IMR-90 (cell line): ENCODE data around the gene MSANTD7. TPM values are rescaled to one million over a fixed set of nuclear protein-coding genes. Genes with fewer than 3 reads are reported as not detected.

ENCODE experiments used
- ATAC-seq: fragments of 200-7000 bp; cut with Tn5 transposase; 2 replicates; pipeline ENCODE4 v1.9.1; 2020; ENCODE audit warnings: low read depth, mild to moderate bottlenecking, moderate library complexity
- BruUV-seq: library from RNA; stranded (reverse); fragments of 400-500 nt; replicated peaks from 2 replicates; lab custom pipeline; 2021; lab: Mats Ljungman, UMichigan
- CTCF ChIA-PET: fragments of 300-600 bp; formaldehyde crosslinking; extraction: SDS; loops from one replicate; lab custom pipeline; 2021; ENCODE audit warnings: antibody characterized with exemption; lab: Yijun Ruan, JAX
- POLR2A ChIA-PET: fragments of 300-600 bp; sonication (Branson Sonifier 250); formaldehyde crosslinking; loops from one replicate; lab custom pipeline; 2022; ENCODE audit warnings: antibody characterized with exemption; ENCODE audit not compliant: unreplicated experiment; lab: Charles Lee
- DNase-seq: peaks from one replicate; pipeline ENCODE4 v3.0.0; 2013
- H2AFZ ChIP-seq: replicated peaks from 2 replicates; pipeline ENCODE3; 2013; ENCODE audit warnings: low read length, mild to moderate bottlenecking; ENCODE audit not compliant: poor library complexity
- H2AK5ac ChIP-seq: 2 replicates; pipeline ENCODE4 v1.6.1; 2013; ENCODE audit warnings: low read depth, low read length, inconsistent platforms
- H2AK9ac ChIP-seq: replicated peaks from 2 replicates; pipeline ENCODE3; 2013; ENCODE audit warnings: mild to moderate bottlenecking, low read depth, low read length, moderate library complexity; ENCODE audit not compliant: poor library complexity
- H2BK120ac ChIP-seq: 2 replicates; pipeline ENCODE4 v1.6.1; 2013; ENCODE audit warnings: low read depth, low read length, inconsistent platforms
- H2BK15ac ChIP-seq: 3 replicates; pipeline ENCODE4 v1.6.1; 2013; ENCODE audit warnings: low read depth, low read length, inconsistent platforms
- H2BK20ac ChIP-seq: 2 replicates; pipeline ENCODE4 v1.6.1; 2013; ENCODE audit warnings: low read depth, mild to moderate bottlenecking, inconsistent platforms, low read length, moderate library complexity
- H2BK5ac ChIP-seq: 2 replicates; pipeline ENCODE4 v1.6.1; 2013; ENCODE audit warnings: mild to moderate bottlenecking, low read depth, low read length, inconsistent platforms; ENCODE audit not compliant: poor library complexity, severe bottlenecking
- H3K14ac ChIP-seq: replicated peaks from 2 replicates; pipeline ENCODE4 v1.6.1; 2013; ENCODE audit warnings: low read depth, low read length, inconsistent platforms
- H3K18ac ChIP-seq: 2 replicates; pipeline ENCODE4 v1.6.1; 2013; ENCODE audit warnings: low read depth, low read length, control low read depth
- H3K23ac ChIP-seq: 2 replicates; pipeline ENCODE4 v1.6.1; 2013; ENCODE audit warnings: low read depth, low read length, inconsistent platforms
- H3K27ac ChIP-seq: 2 replicates; pipeline ENCODE4 v1.5.1; 2013; ENCODE audit warnings: mild to moderate bottlenecking, control low read depth, low read length; ENCODE audit not compliant: insufficient read depth
- H3K27me3 ChIP-seq: 2 replicates; pipeline ENCODE4 v1.6.1; 2013; ENCODE audit warnings: low read length; ENCODE audit not compliant: control insufficient read depth, insufficient read depth
- H3K36me3 ChIP-seq: 2 replicates; pipeline ENCODE4 v1.6.1; 2013; ENCODE audit warnings: low read length, mixed read lengths; ENCODE audit not compliant: control insufficient read depth, insufficient read depth
- H3K4ac ChIP-seq: 2 replicates; pipeline ENCODE4 v1.6.1; 2013; ENCODE audit warnings: low read depth, low read length, inconsistent platforms
- H3K4me1 ChIP-seq: 2 replicates; pipeline ENCODE4 v1.6.1; 2013; ENCODE audit warnings: low read length, mixed read lengths; ENCODE audit not compliant: control insufficient read depth, insufficient read depth
- H3K4me2 ChIP-seq: 2 replicates; pipeline ENCODE4 v1.6.1; 2013; ENCODE audit warnings: low read depth, mild to moderate bottlenecking, control low read depth, low read length, moderate library complexity
- H3K4me3 ChIP-seq: 2 replicates; pipeline ENCODE4 v1.5.1; 2013; ENCODE audit warnings: low read depth, mild to moderate bottlenecking, control low read depth, low read length, moderate library complexity; ENCODE audit not compliant: insufficient read depth
- H3K56ac ChIP-seq: 2 replicates; pipeline ENCODE4 v1.6.1; 2013; ENCODE audit warnings: low read length, inconsistent platforms; ENCODE audit not compliant: insufficient read depth; ENCODE audit errors: extremely low read depth
- H3K79me1 ChIP-seq, 2 experiments: 2 replicates each; pipeline ENCODE4 v1.6.1; 2013; ENCODE audit warnings: low read length in 2 of 2, inconsistent platforms in 1 of 2, low read depth in 1 of 2
- H3K9ac ChIP-seq: 2 replicates; pipeline ENCODE4 v1.6.1; 2013; ENCODE audit warnings: low read depth, low read length, control low read depth
- H3K9me1 ChIP-seq: 2 replicates; pipeline ENCODE4 v1.6.1; 2013; ENCODE audit warnings: low read length, inconsistent platforms; ENCODE audit not compliant: insufficient read depth
- H3K9me3 ChIP-seq: 2 replicates; pipeline ENCODE4 v1.6.1; 2013; ENCODE audit warnings: low read length; ENCODE audit not compliant: control insufficient read depth, insufficient read depth
- H4K20me1 ChIP-seq: 2 replicates; pipeline ENCODE4 v1.6.1; 2013; ENCODE audit warnings: low read length, inconsistent platforms; ENCODE audit not compliant: insufficient read depth
- H4K5ac ChIP-seq: 2 replicates; pipeline ENCODE4 v1.6.1; 2013; ENCODE audit warnings: mild to moderate bottlenecking, low read depth, low read length, control low read depth
- H4K8ac ChIP-seq, 2 experiments: 2 replicates each; pipeline ENCODE4 v1.6.1; 2013; ENCODE audit warnings: low read depth in 2 of 2, low read length in 2 of 2, control low read depth in 1 of 2, inconsistent platforms in 1 of 2
- H4K91ac ChIP-seq: 2 replicates; pipeline ENCODE4 v1.6.1; 2013; ENCODE audit warnings: low read depth, low read length, inconsistent platforms; ENCODE audit not compliant: insufficient read depth
- CEBPB ChIP-seq: IDR thresholded peaks from 2 replicates; pipeline ENCODE4 v1.6.1; 2012; ENCODE audit warnings: low read depth, low read length, improper control_type of control experiment
- WGBS, 2 experiments: methylation state at CpG; one replicate each; pipeline versions ENCODE4 v1.1.5 to v1.1.7; 2013; ENCODE audit warnings: missing lambda C conversion rate in 2 of 2; ENCODE audit not compliant: insufficient read length in 1 of 2; ENCODE audit errors: extremely low coverage in 2 of 2; 5-methylcytosine and 5-hydroxymethylcytosine counted together
- dilution Hi-C: fragments of 300-500 bp; cut with HindIII; formaldehyde crosslinking; loops from one replicate; pipeline ENCODE4 v1.14.3; 2018; ENCODE audit warnings: low sequenced_read_pairs; ENCODE audit not compliant: unreplicated experiment
- in situ Hi-C: fragments of 300-500 bp; cut with MboI; formaldehyde crosslinking; loops from 3 replicates; pipeline ENCODE4 v1.14.3; 2019; ENCODE audit warnings: low sequenced_read_pairs, inconsistent platforms, mixed read lengths
- intact Hi-C: fragments of 100-400 bp; cut with micrococcal nuclease; formaldehyde crosslinking; loops from 2 replicates; pipeline ENCODE4 v1.10.0; 2022
- polyA plus RNA-seq, 3 experiments: library from polyadenylated mRNA; depleted of rRNA; stranded (reverse); fragments of >200 nt; gene quantifications; 2 replicates each; pipeline ENCODE4 v1.2.3, GENCODE V29; 2012; ENCODE audit warnings: low replicate concordance in 1 of 3
- total RNA-seq: library from RNA; depleted of rRNA; stranded (reverse); fragments of >200 nt; gene quantifications from 2 replicates; pipeline ENCODE4 v1.2.3, GENCODE V29; 2012
- TF ChIP-seq, protein P1 (sequence below): fragments of 150-350 bp; IDR thresholded peaks from 2 replicates; pipeline ENCODE4 v1.6.1; 2017; ENCODE audit warnings: mild to moderate bottlenecking, antibody characterized with exemption, low read length, low read depth

The MSANTD7 gene
- total and polyA plus RNA-seq, 2 of the 4 experiments (the other 2 are of a cell fraction): 4.7 to 16.0 TPM

DNA sequence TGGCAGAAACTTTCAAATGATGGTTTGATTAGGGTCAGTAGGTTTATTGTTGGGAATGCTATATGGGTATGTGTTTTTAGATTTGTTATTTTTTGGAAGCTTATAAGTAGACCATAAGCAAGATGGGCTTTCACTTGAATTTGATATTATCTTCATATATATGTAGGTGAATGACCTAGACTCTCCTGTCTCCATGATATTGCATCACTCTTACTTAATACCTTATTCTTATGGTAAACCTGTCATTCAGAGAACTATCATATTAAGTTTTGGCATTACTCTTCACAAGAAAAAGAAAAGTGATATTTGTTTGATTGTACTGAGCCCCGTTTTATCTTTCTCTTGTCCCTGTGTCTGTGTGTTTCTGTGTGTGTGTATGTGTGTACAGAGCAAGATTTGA lies 17.3 kb downstream of the MSANTD7 start:
- ATAC-seq (no peak), DNase-seq (no peak)
- H3K56ac ChIP-seq: no peak overlapping the region
- intact Hi-C loops: no loop called here
- H3K14ac ChIP-seq: no peak overlapping the region
- H3K9ac ChIP-seq: no peak overlapping the region
- H4K91ac ChIP-seq: no peak overlapping the region
- in situ Hi-C loops: no loop called here
- no peak overlapping the region for H2BK20ac ChIP-seq
- no peak overlapping the region for H4K5ac ChIP-seq
- no TSS peak for BruUV-seq
- no peak overlapping the region for H2AK9ac ChIP-seq
- H3K18ac ChIP-seq: no peak overlapping the region
- H3K4me2 ChIP-seq: no peak overlapping the region
- H3K79me1 ChIP-seq: no peaks in the 10 kb centered on the region; a peak in 1 of 4 replicates
- no peak overlapping the region for H3K23ac ChIP-seq
- no peak overlapping the region for H3K4ac ChIP-seq
- no peak overlapping the region for H2BK15ac ChIP-seq
- no peak overlapping the region for H3K4me3 ChIP-seq
- no peak overlapping the region for H2AK5ac ChIP-seq
- no peak overlapping the region for H2AFZ ChIP-seq
- TF ChIP-seq, protein P1, sequence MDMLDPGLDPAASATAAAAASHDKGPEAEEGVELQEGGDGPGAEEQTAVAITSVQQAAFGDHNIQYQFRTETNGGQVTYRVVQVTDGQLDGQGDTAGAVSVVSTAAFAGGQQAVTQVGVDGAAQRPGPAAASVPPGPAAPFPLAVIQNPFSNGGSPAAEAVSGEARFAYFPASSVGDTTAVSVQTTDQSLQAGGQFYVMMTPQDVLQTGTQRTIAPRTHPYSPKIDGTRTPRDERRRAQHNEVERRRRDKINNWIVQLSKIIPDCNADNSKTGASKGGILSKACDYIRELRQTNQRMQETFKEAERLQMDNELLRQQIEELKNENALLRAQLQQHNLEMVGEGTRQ: no peak
- TF ChIP-seq CEBPB: peak; percentile 55; the same call in 1 of the 2 replicates
- peaks cover 2% of the 10 kb centered on the region; the same call in 1 of the 2 replicates for H3K9me1 ChIP-seq
- CTCF ChIA-PET: no interaction called here
- no peaks in the 10 kb centered on the region for H4K20me1 ChIP-seq
- H2BK5ac ChIP-seq: no peak overlapping the region
- no peak overlapping the region for H4K8ac ChIP-seq
- WGBS, 2 experiments: no CpG with 5 or more reads among the region's 1 CpG
- no peaks in the 10 kb centered on the region for H3K9me3 ChIP-seq
- no peaks in the 10 kb centered on the region for H3K4me1 ChIP-seq
- H3K27me3 ChIP-seq: no peaks in the 10 kb centered on the region
- no peak overlapping the region for H3K27ac ChIP-seq
- peaks cover 8% of the 10 kb centered on the region for H3K36me3 ChIP-seq
- no peak overlapping the region for H2BK120ac ChIP-seq
- dilution Hi-C loops: no loop called here
- POLR2A ChIA-PET: no interaction called here
